Neural cell (in vitro differentiated cells): ENCODE data around the gene HLA-A.

Experiments
- CTCF ChIP-seq: fragments of 450-650 bp; IDR thresholded peaks from 2 replicates; pipeline ENCODE4 v1.5.1; 2014; ENCODE audit warnings: antibody characterized with exemption, mild to moderate bottlenecking, moderate library complexity; ENCODE audit not compliant: poor library complexity, severe bottlenecking
- EP300 ChIP-seq: fragments of 450-650 bp; conservative IDR thresholded peaks from 2 replicates; pipeline ENCODE4 v1.6.1; 2014; ENCODE audit warnings: antibody characterized with exemption, mild to moderate bottlenecking, moderate library complexity; ENCODE audit not compliant: poor library complexity, severe bottlenecking
- MXI1 ChIP-seq: fragments of 450-650 bp; conservative IDR thresholded peaks from 2 replicates; pipeline ENCODE4 v1.6.1; 2014; ENCODE audit warnings: antibody characterized with exemption, mild to moderate bottlenecking; ENCODE audit not compliant: poor library complexity, severe bottlenecking
- POLR2AphosphoS5 ChIP-seq: IDR thresholded peaks from 2 replicates; pipeline ENCODE4 v1.6.1; 2012
- RAD21 ChIP-seq: fragments of 450-650 bp; conservative IDR thresholded peaks from 2 replicates; pipeline ENCODE4 v1.6.1; 2014; ENCODE audit warnings: antibody characterized with exemption, mild to moderate bottlenecking, moderate library complexity
- REST ChIP-seq: IDR thresholded peaks from 2 replicates; pipeline ENCODE4 v1.6.1; 2012; ENCODE audit warnings: borderline replicate concordance

- TF ChIP-seq EP300 (no peak), CTCF (no peak), MXI1 (no peak), RAD21 (no peak), POLR2AphosphoS5 (no peak), REST (no peak)
Measured at GRCh38 chr6:29959467-29959866, 17.1 kb downstream of the HLA-A start.
